Memory B cell (primary cell): ENCODE measurements around the gene CCDC192.

Experiments used
- ATAC-seq: fragments of 150-1000 bp; cut with Tn5 transposase; 2 replicates; pipeline ENCODE4 v1.10.0; 2021; ENCODE audit warnings: low read depth, mild to moderate bottlenecking, moderate library complexity
- DNase-seq, 2 donors: peaks; one replicate each; pipeline ENCODE4 v3.0.0; 2022; ENCODE audit warnings: low spot score in 2 of 2
- H3K27ac Mint-ChIP-seq: one replicate; pipeline ENCODE4 v1.8.0; 2022; ENCODE audit warnings: mild to moderate bottlenecking, moderate library complexity, mixed read lengths
- H3K27me3 Mint-ChIP-seq: one replicate; pipeline ENCODE4 v1.8.0; 2022; ENCODE audit warnings: mixed read lengths
- H3K36me3 Mint-ChIP-seq: one replicate; pipeline ENCODE4 v1.8.0; 2022; ENCODE audit warnings: mild to moderate bottlenecking, mixed read lengths
- H3K4me1 Mint-ChIP-seq: one replicate; pipeline ENCODE4 v1.8.0; 2022; ENCODE audit warnings: mixed read lengths
- H3K4me3 Mint-ChIP-seq: one replicate; pipeline ENCODE4 v1.8.0; 2022; ENCODE audit warnings: mild to moderate bottlenecking, moderate library complexity, mixed read lengths
- H3K9me3 Mint-ChIP-seq: one replicate; pipeline ENCODE4 v1.8.0; 2022; ENCODE audit warnings: mixed read lengths

CCDC192 gene

GRCh38 chr5:127979475-127979874, 276.3 kb downstream of the CCDC192 start:
- ATAC-seq: no peak
- DNase-seq: no peak
- H3K4me1 Mint-ChIP-seq: peaks cover 6% of the 10 kb centered on the region
- H3K9me3 Mint-ChIP-seq: no peaks in the 10 kb centered on the region
- no peak overlapping the region for H3K4me3 Mint-ChIP-seq
- no peaks in the 10 kb centered on the region for H3K27me3 Mint-ChIP-seq
- H3K36me3 Mint-ChIP-seq: peaks cover 7% of the 10 kb centered on the region
- H3K27ac Mint-ChIP-seq: no peak overlapping the region

- Mint-ChIP-seq H3K36me3 (peaks cover 9% of the 10 kb centered on the region), H3K27ac (no peak overlapping the region), H3K4me1 (peaks cover 6% of the 10 kb centered on the region), H3K27me3 (no peaks in the 10 kb centered on the region), H3K4me3 (no peak overlapping the region), H3K9me3 (no peaks in the 10 kb centered on the region)
- no peak for ATAC-seq
- DNase-seq: no peak
Measured at GRCh38 chr5:127980843-127981242, 277.7 kb downstream of the CCDC192 start.

DNA sequence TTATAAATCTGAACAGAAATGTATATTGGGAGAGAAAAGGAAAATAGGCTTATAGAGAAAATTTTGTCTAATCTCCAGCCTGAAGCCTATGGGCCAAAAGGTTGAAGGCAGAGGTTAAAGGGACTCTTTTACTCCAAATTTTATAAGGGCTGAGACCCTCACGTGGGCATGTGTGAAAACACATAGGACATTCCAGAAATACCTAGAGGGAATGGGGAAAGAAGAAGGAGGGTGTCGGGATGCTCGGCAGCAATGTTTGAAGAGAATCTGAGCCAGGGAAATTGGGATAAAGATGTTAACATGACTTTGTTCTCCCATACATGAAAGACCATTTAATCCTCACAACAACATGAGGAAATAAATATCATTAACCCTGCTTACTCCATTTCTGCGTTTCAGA, 278.3 kb downstream of the CCDC192 start:
- Mint-ChIP-seq H3K4me1 (peaks cover 5% of the 10 kb centered on the region), H3K4me3 (no peak overlapping the region), H3K36me3 (peaks cover 9% of the 10 kb centered on the region), H3K27me3 (no peaks in the 10 kb centered on the region), H3K9me3 (no peaks in the 10 kb centered on the region), H3K27ac (no peak overlapping the region)
- no peak for DNase-seq
- no peak for ATAC-seq

GRCh38 chr5:127985811-127986325, 282.7 kb downstream of the CCDC192 start:
- Mint-ChIP-seq H3K9me3 (peaks cover 4% of the 10 kb centered on the region), H3K27ac (no peak overlapping the region), H3K36me3 (peaks cover 7% of the 10 kb centered on the region), H3K4me1 (peaks cover 3% of the 10 kb centered on the region), H3K27me3 (no peaks in the 10 kb centered on the region), H3K4me3 (no peak overlapping the region)
- no peak for DNase-seq
- ATAC-seq: no peak

GRCh38 chr5:127987354-127988145, 284.4 kb downstream of the CCDC192 start:
- Mint-ChIP-seq H3K27ac (no peak overlapping the region), H3K4me3 (no peak overlapping the region), H3K27me3 (no peaks in the 10 kb centered on the region), H3K9me3 (peaks cover 4% of the 10 kb centered on the region), H3K36me3 (peaks cover 10% of the 10 kb centered on the region), H3K4me1 (peaks cover 3% of the 10 kb centered on the region)
- DNase-seq (no peak), ATAC-seq (no peak)

DNA sequence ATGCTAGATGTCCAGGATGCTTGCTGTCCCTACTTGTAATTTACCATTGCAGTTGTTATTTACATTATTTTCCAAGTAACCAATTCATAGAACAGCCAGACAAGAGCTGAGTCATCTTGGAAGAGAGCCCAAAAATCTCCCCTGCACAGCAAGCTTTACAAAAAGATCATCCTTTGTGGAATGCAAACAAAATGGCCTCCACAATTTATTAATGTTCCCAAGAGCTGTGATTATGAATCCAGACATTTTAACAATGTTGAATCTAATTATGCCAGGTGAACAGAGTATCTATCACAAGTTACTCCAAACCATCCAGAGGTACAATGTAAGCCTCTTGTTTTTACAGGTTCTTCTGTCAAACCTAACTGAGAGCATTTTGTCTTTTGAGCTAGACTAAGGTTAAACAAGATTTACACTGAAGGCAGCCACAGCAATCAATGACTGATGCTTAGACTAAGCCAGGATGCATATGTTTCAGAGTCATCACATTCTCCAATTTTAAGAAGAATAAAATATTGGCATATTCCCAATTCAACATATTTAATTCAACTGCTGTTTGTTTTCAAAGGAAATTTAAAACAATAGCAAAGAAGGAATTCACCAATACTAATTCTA, 285.1 kb downstream of the CCDC192 start:
- ATAC-seq (no peak), DNase-seq (no peak)
- H3K9me3 Mint-ChIP-seq: peaks cover 4% of the 10 kb centered on the region
- peaks cover 13% of the 10 kb centered on the region for H3K36me3 Mint-ChIP-seq
- H3K4me1 Mint-ChIP-seq: peaks cover 3% of the 10 kb centered on the region
- H3K27ac Mint-ChIP-seq: no peak overlapping the region
- H3K4me3 Mint-ChIP-seq: no peak overlapping the region
- H3K27me3 Mint-ChIP-seq: no peaks in the 10 kb centered on the region
